Ectodermal cell (in vitro differentiated cells): ENCODE data around the gene PDE3A.
A peak's percentile ranks its signal among the peaks of the same experiment; 100 is the strongest.

ENCODE experiments used
- H3K27ac ChIP-seq: 2 replicates; pipeline ENCODE4 v1.7.0; 2013; ENCODE audit warnings: mild to moderate bottlenecking, low read depth, low read length; ENCODE audit not compliant: insufficient read depth, poor library complexity, severe bottlenecking
- H3K27me3 ChIP-seq: 2 replicates; pipeline ENCODE4 v1.7.0; 2013; ENCODE audit warnings: mild to moderate bottlenecking, low read length; ENCODE audit not compliant: insufficient read depth, control insufficient read depth, poor library complexity, severe bottlenecking
- H3K36me3 ChIP-seq: one replicate; pipeline ENCODE4 v1.7.0; 2013; ENCODE audit warnings: low read length; ENCODE audit not compliant: control insufficient read depth, insufficient read depth
- H3K4me1 ChIP-seq: one replicate; pipeline ENCODE4 v1.7.0; 2013; ENCODE audit warnings: low read length; ENCODE audit not compliant: control insufficient read depth, insufficient read depth
- H3K4me3 ChIP-seq: 2 replicates; pipeline ENCODE4 v1.7.0; 2013; ENCODE audit warnings: low read depth, low read length, control low read depth; ENCODE audit not compliant: insufficient read depth
- H3K9me3 ChIP-seq: 2 replicates; pipeline ENCODE4 v1.7.0; 2013; ENCODE audit warnings: mild to moderate bottlenecking, low read length, moderate library complexity; ENCODE audit not compliant: control insufficient read depth
- WGBS, 2 experiments: methylation state at CpG; one replicate each; pipeline ENCODE4 v1.1.7; 2013; ENCODE audit warnings: missing lambda C conversion rate in 2 of 2; 5-methylcytosine and 5-hydroxymethylcytosine counted together

The PDE3A gene

DNA sequence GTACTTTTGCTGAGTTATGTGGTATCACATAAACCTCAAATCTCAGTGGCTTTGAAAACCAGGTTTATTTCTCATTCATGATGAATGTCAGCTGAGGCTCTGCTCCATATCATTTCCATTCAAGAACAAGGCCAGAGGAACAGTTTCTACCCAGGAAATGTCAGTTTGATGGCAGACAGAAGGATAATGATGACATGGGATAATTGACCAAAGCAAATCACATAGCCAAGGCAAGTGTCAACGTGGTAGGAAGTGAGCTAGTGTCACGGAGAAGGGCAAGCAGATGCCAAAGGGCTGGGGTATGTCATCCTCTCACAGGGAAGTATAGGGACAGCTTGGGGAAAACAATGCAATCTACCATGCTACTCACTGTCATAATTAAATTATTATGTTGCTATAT, 12.3 kb upstream of the PDE3A start:
- no peak overlapping the region for H3K27ac ChIP-seq
- no peak overlapping the region for H3K4me3 ChIP-seq
- no peaks in the 10 kb centered on the region for H3K9me3 ChIP-seq
- no peaks in the 10 kb centered on the region for H3K4me1 ChIP-seq
- WGBS, 2 experiments: 71 to 84% methylated on average over 2 of the region's 2 CpGs
- no peaks in the 10 kb centered on the region for H3K36me3 ChIP-seq
- no peaks in the 10 kb centered on the region for H3K27me3 ChIP-seq

DNA sequence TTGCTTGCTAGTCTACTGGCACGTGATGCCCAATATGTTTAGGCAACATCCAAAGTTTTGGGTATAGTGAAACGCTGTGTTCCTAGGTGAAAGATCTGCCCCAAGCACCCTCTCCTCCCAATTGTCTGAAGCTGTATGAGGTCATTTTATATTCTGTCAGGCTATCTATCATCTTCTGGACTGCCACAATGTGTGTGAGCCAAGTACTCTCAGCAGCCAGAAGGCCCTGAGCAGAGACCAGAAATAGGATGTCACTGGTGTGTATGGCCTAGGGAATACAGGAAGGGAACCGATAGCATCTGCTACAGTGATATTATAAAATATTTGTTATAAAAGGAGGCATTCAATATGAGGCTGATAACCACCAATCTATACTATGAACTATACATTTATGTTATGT, 7.9 kb upstream of the PDE3A start:
- WGBS, 2 experiments: 94 to 95% methylated on average over 2 of the region's 3 CpGs
- no peak overlapping the region for H3K27ac ChIP-seq
- no peaks in the 10 kb centered on the region for H3K9me3 ChIP-seq
- H3K4me3 ChIP-seq: no peak overlapping the region
- no peaks in the 10 kb centered on the region for H3K4me1 ChIP-seq
- H3K36me3 ChIP-seq: no peaks in the 10 kb centered on the region
- H3K27me3 ChIP-seq: no peaks in the 10 kb centered on the region

DNA sequence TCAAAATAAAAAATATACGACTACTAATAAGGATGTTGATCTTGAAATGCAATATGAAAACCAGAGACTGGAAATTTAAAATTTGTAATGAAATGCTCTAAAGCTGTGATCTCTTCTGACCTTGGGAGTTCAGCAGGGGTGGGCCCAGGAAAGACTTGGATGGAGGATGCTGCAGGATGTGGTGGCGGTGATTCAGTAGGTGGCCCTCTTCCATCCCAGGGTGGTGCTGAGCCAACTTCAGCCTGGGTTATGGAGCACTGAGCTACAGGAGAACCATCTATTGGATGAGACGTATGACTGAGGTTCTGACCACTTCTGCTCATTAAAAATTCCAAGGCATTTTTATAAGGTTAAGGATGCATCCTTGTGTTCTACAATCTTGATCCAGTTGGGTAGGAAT, 6.9 kb upstream of the PDE3A start:
- Histone ChIP-seq H3K27me3 (no peaks in the 10 kb centered on the region), H3K9me3 (no peaks in the 10 kb centered on the region), H3K4me1 (no peaks in the 10 kb centered on the region), H3K27ac (no peak overlapping the region), H3K4me3 (no peak overlapping the region), H3K36me3 (no peaks in the 10 kb centered on the region)
- 92 to 96% methylated on average over 3 of the region's 3 CpGs for WGBS, 2 experiments

DNA sequence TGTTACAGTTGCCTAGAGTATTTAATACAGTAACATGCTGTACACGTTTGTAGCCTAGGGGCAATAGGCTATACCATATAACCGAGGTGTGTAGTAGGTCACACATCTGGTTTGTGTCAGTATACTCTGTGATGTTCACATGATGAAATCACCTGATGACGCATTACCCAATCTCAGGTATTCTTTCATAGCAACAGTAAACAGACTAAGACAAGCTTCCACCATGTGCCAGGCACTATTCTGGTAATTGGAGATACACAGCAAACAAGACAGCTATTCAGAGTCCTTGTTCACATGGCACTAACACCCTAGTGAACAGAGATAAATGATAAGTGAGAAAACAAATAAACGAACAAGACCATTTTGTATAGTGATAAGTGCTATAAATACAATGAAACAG, 3.8 kb upstream of the PDE3A start:
- Histone ChIP-seq H3K36me3 (no peaks in the 10 kb centered on the region), H3K4me3 (no peak overlapping the region), H3K27me3 (peaks cover 12% of the 10 kb centered on the region), H3K27ac (no peak overlapping the region), H3K9me3 (no peaks in the 10 kb centered on the region), H3K4me1 (no peaks in the 10 kb centered on the region)
- WGBS, 2 experiments: 87 to 99% methylated on average over 4 of the region's 4 CpGs

DNA sequence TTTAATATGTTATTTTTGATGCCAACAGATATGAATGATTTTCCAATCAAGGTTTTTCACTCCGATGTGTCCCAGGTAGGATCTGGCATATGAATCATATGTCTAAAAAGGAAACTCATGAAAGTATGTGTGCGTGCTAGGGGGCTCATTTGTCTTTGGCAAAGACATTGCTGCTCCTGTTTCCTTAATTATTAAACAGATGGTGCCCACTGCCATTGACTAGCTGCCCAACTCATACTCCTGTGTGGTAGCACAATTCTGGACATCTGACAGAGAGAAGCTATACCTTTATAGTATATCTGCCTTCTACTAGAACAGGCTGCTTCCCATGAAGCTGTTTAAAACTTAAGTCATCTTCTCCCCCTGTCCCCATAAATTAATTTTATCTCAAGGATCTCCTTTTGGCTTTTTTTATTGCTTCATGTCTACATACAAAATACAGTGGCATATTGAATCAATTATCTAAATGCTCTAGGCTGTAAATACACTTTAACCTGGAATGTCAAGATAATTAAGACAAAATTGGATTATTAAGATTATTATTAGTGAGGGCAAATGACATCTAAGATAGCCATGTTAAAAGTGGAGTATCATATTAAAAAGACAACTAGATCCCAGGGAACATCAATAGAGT, 1.4 kb upstream of the PDE3A start:
- no peak overlapping the region for H3K4me3 ChIP-seq
- no peaks in the 10 kb centered on the region for H3K9me3 ChIP-seq
- H3K36me3 ChIP-seq: no peaks in the 10 kb centered on the region
- no peaks in the 10 kb centered on the region for H3K4me1 ChIP-seq
- H3K27ac ChIP-seq: no peak overlapping the region
- 93 to 96% methylated on average over 2 of the region's 2 CpGs for WGBS, 2 experiments
- H3K27me3 ChIP-seq: peaks cover 33% of the 10 kb centered on the region

DNA sequence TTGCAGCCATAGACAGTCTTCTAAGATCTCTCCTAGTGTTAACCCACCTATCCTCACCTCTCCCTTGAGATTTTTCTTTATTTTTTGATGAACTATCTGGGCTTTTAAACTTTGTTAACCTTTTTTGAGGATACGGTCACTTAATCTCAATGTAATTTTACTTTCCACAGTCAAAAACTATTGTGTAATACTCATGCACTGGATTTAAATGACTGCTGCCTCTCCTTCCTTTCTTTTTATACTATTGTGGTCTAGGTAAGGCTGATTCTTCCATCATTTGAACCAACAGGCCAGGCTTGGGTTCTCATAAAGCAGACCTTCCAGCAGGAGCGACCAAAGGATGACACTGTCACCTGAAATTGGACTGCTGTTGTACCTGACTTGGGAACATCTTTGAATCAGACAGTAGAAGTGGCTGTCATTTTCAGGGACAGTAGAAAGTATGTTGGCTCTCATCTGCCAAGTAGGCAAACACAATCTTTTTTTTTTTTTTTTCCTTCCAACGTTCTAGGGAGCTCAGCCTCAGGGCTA, 689 bp upstream of the PDE3A start:
- WGBS, 2 experiments: 32 to 38% methylated on average over 3 of the region's 3 CpGs

DNA sequence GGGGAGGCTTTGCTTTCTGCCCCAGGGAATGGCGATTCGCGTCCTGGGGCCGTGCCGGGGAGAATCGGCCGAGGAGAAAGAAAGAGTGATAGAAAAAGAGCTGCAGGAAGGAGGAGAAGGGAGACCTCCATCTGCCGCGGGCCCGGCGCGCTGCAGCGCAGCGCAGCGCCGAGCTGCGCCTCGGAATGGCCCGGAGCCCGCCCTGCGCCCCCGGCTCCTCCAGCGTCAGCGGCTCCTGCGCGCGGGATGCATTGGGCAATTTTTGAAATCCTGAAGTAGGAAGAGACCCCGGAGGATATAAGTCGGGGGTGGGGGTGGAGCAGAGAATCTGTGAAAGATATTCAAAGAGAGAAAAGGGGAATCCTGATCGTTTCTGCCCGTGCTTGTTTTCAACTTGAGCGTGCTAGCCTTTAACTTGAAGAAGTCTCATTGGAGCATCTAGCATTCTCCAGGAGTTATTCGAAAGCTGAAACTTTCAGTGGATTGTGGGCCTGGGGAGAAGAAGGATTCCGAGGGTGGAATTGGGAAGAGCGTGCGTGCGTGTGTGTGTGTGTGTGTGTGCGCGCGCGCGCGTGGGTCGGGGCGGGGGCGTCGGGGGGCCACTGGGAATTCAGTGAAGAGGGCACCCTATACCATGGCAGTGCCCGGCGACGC, 441 bp downstream of the PDE3A start:
- no peaks in the 10 kb centered on the region for H3K4me1 ChIP-seq
- no peaks in the 10 kb centered on the region for H3K9me3 ChIP-seq
- WGBS, 2 experiments: 1% methylated on average over 50 of the region's 50 CpGs
- peaks cover 33% of the 10 kb centered on the region for H3K27me3 ChIP-seq
- peak overlapping the region; percentile 75 for H3K27ac ChIP-seq
- no peaks in the 10 kb centered on the region for H3K36me3 ChIP-seq
- H3K4me3 ChIP-seq: peak overlapping the region; percentile 44

More for the DNA sequence above, 689 bp upstream of the PDE3A start:
- Histone ChIP-seq H3K9me3 (no peaks in the 10 kb centered on the region), H3K4me3 (peak overlapping the region; percentile 44), H3K27me3 (peaks cover 33% of the 10 kb centered on the region), H3K36me3 (no peaks in the 10 kb centered on the region), H3K4me1 (no peaks in the 10 kb centered on the region), H3K27ac (no peak overlapping the region)

DNA sequence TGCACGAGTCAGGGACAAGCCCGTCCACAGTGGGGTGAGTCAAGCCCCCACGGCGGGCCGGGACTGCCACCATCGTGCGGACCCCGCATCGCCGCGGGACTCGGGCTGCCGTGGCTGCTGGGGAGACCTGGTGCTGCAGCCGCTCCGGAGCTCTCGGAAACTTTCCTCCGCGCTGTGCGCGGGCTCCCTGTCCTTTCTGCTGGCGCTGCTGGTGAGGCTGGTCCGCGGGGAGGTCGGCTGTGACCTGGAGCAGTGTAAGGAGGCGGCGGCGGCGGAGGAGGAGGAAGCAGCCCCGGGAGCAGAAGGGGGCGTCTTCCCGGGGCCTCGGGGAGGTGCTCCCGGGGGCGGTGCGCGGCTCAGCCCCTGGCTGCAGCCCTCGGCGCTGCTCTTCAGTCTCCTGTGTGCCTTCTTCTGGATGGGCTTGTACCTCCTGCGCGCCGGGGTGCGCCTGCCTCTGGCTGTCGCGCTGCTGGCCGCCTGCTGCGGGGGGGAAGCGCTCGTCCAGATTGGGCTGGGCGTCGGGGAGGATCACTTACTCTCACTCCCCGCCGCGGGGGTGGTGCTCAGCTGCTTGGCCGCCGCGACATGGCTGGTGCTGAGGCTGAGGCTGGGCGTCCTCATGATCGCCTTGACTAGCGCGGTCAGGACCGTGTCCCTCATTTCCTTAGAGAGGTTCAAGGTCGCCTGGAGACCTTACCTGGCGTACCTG, 1.1 kb downstream of the PDE3A start:
- H3K27ac ChIP-seq: no peak overlapping the region
- 0 to 1% methylated on average over 63 of the region's 63 CpGs for WGBS, 2 experiments

DNA sequence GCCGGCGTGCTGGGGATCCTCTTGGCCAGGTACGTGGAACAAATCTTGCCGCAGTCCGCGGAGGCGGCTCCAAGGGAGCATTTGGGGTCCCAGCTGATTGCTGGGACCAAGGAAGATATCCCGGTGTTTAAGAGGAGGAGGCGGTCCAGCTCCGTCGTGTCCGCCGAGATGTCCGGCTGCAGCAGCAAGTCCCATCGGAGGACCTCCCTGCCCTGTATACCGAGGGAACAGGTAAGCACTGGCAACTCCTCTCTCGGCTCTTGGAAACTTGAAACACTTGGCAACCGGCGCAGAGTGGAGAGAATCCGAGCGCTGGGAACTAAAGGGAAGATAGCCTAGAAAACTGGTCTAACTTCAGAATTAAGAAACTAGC, 1.7 kb downstream of the PDE3A start:
- Histone ChIP-seq H3K36me3 (no peaks in the 10 kb centered on the region), H3K27me3 (peaks cover 33% of the 10 kb centered on the region), H3K27ac (no peak overlapping the region), H3K4me3 (peak overlapping the region; percentile 44), H3K9me3 (no peaks in the 10 kb centered on the region), H3K4me1 (no peaks in the 10 kb centered on the region)
- WGBS, 2 experiments: 0 to 1% methylated on average over 21 of the region's 21 CpGs

More for the DNA sequence above, 1.1 kb downstream of the PDE3A start:
- Histone ChIP-seq H3K27me3 (peaks cover 33% of the 10 kb centered on the region), H3K4me1 (no peaks in the 10 kb centered on the region), H3K4me3 (peak overlapping the region; percentile 44), H3K36me3 (no peaks in the 10 kb centered on the region), H3K9me3 (no peaks in the 10 kb centered on the region)

DNA sequence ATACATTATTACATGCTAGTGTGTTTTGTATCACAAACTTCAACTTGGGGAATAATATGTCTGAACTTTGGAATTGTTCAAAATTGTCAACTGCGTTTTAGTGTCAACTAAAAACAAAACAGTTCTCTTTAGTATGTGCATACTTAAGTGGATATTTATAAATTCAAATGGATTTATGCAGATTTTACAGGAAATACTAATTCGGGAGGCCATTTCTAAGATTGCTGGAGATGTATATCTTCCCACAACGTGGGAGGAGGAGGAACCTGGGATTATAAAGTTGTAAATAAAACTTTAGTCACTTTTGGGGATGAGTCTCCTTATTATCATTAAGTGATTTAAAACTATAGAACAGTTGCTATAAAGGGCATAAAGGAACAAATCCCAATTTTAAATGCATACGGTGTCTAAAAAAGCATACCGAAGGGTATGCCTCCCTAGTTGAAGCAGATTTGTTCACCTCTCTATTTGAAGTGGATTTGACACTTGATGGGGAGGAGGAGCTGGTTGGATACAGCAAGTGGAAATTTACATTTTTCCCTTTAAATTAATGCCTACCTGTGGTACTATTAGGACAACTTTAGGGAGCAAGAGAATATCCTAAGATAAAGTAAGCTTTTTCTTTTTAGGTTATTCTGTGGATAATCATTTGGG, 2.7 kb downstream of the PDE3A start:
- Histone ChIP-seq H3K4me1 (no peaks in the 10 kb centered on the region), H3K27ac (no peak overlapping the region), H3K9me3 (no peaks in the 10 kb centered on the region), H3K36me3 (no peaks in the 10 kb centered on the region), H3K4me3 (no peak overlapping the region), H3K27me3 (peaks cover 33% of the 10 kb centered on the region)
- WGBS, 2 experiments: 64 to 70% methylated on average over 5 of the region's 5 CpGs
